CD14-positive monocyte (primary cell): Measurements from ENCODE around the gene PDE6C. TPM values are rescaled to one million over a fixed set of nuclear protein-coding genes. Genes with fewer than 3 reads are reported as not detected.

ENCODE experiments used
- DNase-seq, 3 donors: peaks; one replicate each; pipeline ENCODE4 v3.0.0-alpha.2; 2011 to 2022
- H2AFZ ChIP-seq: 2 replicates; pipeline ENCODE4 v1.6.0; 2012; ENCODE audit warnings: mild to moderate bottlenecking, low read depth, low read length, inconsistent platforms; ENCODE audit not compliant: insufficient read depth, poor library complexity, severe bottlenecking
- H3K27ac ChIP-seq, 2 donors: 1 replicate in 1 of 2; 2 replicates in 1 of 2; pipeline ENCODE4 v1.5.1; 2012 to 2013; ENCODE audit warnings: low read length in 2 of 2, control low read depth in 1 of 2, inconsistent platforms in 1 of 2, low read depth in 1 of 2, mild to moderate bottlenecking in 1 of 2
- H3K27me3 ChIP-seq, 2 donors: one replicate each; pipeline versions ENCODE4 v1.6.0 to v1.6.1; 2011 to 2013; ENCODE audit warnings: low read length in 2 of 2; ENCODE audit not compliant: control insufficient read depth in 2 of 2, insufficient read depth in 2 of 2
- H3K36me3 ChIP-seq, 2 donors: replicated peaks in 1 of 2; 1 replicate in 1 of 2; 2 replicates in 1 of 2; pipeline versions ENCODE4 v1.5.1 to v1.6.1; 2012 to 2013; ENCODE audit warnings: low read length in 2 of 2, control low read depth in 1 of 2, inconsistent platforms in 1 of 2, mild to moderate bottlenecking in 1 of 2; ENCODE audit not compliant: insufficient read depth in 2 of 2, control insufficient read depth in 1 of 2
- H3K4me1 ChIP-seq, 2 donors: 1 replicate in 1 of 2; 2 replicates in 1 of 2; pipeline versions ENCODE4 v1.5.1 to v1.6.1; 2012 to 2013; ENCODE audit warnings: low read length in 2 of 2, control low read depth in 1 of 2, inconsistent platforms in 1 of 2, mild to moderate bottlenecking in 1 of 2, moderate library complexity in 1 of 2; ENCODE audit not compliant: insufficient read depth in 2 of 2, control insufficient read depth in 1 of 2
- H3K4me2 ChIP-seq: replicated peaks from 2 replicates; pipeline ENCODE3; 2012; ENCODE audit warnings: low read length, moderate library complexity, mild to moderate bottlenecking; ENCODE audit not compliant: poor library complexity, severe bottlenecking; ENCODE audit errors: extremely low read depth
- H3K4me3 ChIP-seq, 3 experiments: fragments of 200-600 bp in 1 of 3; sonication (generic) in 1 of 3; replicated peaks in 1 of 3; 1 replicate in 2 of 3; 2 replicates in 1 of 3; pipeline ENCODE4 v1.5.1; 2011 to 2013; ENCODE audit warnings: low read length in 3 of 3, mild to moderate bottlenecking in 3 of 3, control low read depth in 2 of 3, low read depth in 2 of 3, inconsistent platforms in 1 of 3, moderate library complexity in 1 of 3
- H3K79me2 ChIP-seq: 2 replicates; pipeline ENCODE4 v1.6.0; 2012; ENCODE audit warnings: mild to moderate bottlenecking, control low read depth, inconsistent platforms, low read length, moderate library complexity; ENCODE audit not compliant: insufficient read depth
- H3K9ac ChIP-seq: 2 replicates; pipeline ENCODE4 v1.6.0; 2017; ENCODE audit warnings: low read length, mild to moderate bottlenecking; ENCODE audit not compliant: insufficient read depth, poor library complexity, severe bottlenecking
- H3K9me3 ChIP-seq, 2 donors: replicated peaks in 1 of 2; 1 replicate in 1 of 2; 2 replicates in 1 of 2; pipeline versions ENCODE4 v1.5.1 to v1.6.1; 2012 to 2013; ENCODE audit warnings: low read length in 2 of 2, control low read depth in 1 of 2; ENCODE audit not compliant: control insufficient read depth in 1 of 2, insufficient read depth in 1 of 2
- H4K20me1 ChIP-seq: 2 replicates; pipeline ENCODE4 v1.6.0; 2012; ENCODE audit warnings: mild to moderate bottlenecking, low read length, control low read depth, moderate library complexity; ENCODE audit not compliant: insufficient read depth
- H3K27ac Mint-ChIP-seq, 7 donors: one replicate each; pipeline ENCODE4 v1.8.0; 2020; ENCODE audit warnings: mild to moderate bottlenecking in 7 of 7, mixed read lengths in 7 of 7, moderate library complexity in 6 of 7, inconsistent platforms in 2 of 7
- H3K27me3 Mint-ChIP-seq, 3 donors: one replicate each; pipeline ENCODE4 v1.8.0; 2021 to 2022; ENCODE audit warnings: low read depth in 3 of 3, mild to moderate bottlenecking in 3 of 3, mixed read lengths in 3 of 3, moderate library complexity in 3 of 3, inconsistent platforms in 1 of 3
- H3K36me3 Mint-ChIP-seq, 2 donors: one replicate each; pipeline ENCODE4 v1.8.0; 2020; ENCODE audit warnings: mixed read lengths in 2 of 2, inconsistent platforms in 1 of 2, mild to moderate bottlenecking in 1 of 2
- H3K4me1 Mint-ChIP-seq: one replicate; pipeline ENCODE4 v1.8.0; 2020; ENCODE audit warnings: mild to moderate bottlenecking, mixed read lengths
- H3K4me3 Mint-ChIP-seq, 2 donors: one replicate each; pipeline ENCODE4 v1.8.0; 2020; ENCODE audit warnings: mild to moderate bottlenecking in 2 of 2, mixed read lengths in 2 of 2, moderate library complexity in 1 of 2
- H3K9me3 Mint-ChIP-seq, 7 donors: one replicate each; pipeline ENCODE4 v1.8.0; 2020 to 2022; ENCODE audit warnings: mixed read lengths in 7 of 7, mild to moderate bottlenecking in 6 of 7, moderate library complexity in 6 of 7, inconsistent platforms in 2 of 7
- WGBS: methylation state at CpG from one replicate; pipeline ENCODE4 v1.1.5; 2013; ENCODE audit warnings: missing lambda C conversion rate; ENCODE audit not compliant: insufficient coverage; 5-methylcytosine and 5-hydroxymethylcytosine counted together
- intact Hi-C, 2 donors: fragments of 100-400 bp; cut with micrococcal nuclease; formaldehyde crosslinking; loops; one replicate each; pipeline versions ENCODE4 v1.15.0 to v1.15.1; 2023
- polyA plus RNA-seq, 3 donors: library from polyadenylated mRNA; depleted of rRNA in 1 of 3; unstranded in 2 of 3; stranded (reverse) in 1 of 3; fragments of 300-500 nt in 2 of 3; fragments of >200 nt in 1 of 3; fragmentation: Illumina TruSeq in 2 of 3; gene quantifications; 1 replicate in 2 of 3; 2 replicates in 1 of 3; pipeline ENCODE4 v1.2.3, GENCODE V29; 2012 to 2021
- TF ChIP-seq, protein P1 (sequence below): fragments of 200-600 bp; IDR thresholded peaks from one replicate; pipeline ENCODE4 v1.8.0; 2022; ENCODE audit warnings: antibody characterized with exemption, mild to moderate bottlenecking

The PDE6C gene
- polyA plus RNA-seq, 3 donors: not detected

DNA sequence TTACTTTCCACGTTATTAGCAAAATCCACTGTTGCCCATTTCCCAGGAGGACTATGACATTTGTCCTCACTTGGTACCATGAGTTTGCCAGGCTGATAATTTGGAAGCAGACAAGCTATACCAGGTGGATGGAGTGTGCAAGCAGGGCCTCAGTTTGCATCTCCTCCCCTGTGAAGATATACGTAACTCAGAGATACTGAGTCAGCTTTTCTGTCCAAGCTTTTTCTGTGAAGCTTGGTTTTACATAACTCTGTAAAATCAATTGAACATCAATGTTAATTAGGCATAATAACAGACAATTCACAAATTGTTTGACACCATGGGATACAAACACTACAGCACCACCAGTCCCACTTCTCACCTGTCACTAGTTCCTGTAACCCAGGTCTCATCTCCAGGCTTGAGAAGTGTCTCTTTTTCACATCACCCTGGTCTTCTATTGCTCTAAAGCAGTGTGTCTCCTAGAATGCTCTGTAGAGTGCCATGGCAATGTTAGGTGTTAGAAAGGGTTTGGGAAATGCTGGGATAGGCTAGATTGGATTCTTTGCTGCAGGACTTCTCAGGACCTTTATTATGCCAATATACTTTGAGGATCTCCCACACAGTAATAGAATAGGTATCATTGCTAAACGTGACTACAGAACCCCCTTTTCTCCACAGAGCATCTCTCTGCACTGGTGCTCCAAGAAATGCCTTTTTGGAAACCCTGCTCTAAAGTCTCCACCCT is 32.2 kb upstream of the PDE6C start:
- Histone ChIP-seq H3K27me3 (no peaks in the 10 kb centered on the region), H3K4me2 (no peak overlapping the region), H3K9me3 (peaks cover 0 to 4% of the 10 kb centered on the region in 2 donors), H3K9ac (no peak overlapping the region), H3K4me1 (no peaks in the 10 kb centered on the region), H2AFZ (no peak overlapping the region), H3K36me3 (no peaks in the 10 kb centered on the region), H3K79me2 (no peaks in the 10 kb centered on the region), H4K20me1 (no peaks in the 10 kb centered on the region), H3K27ac (no peak overlapping the region), H3K4me3 (no peak overlapping the region)
- Mint-ChIP-seq H3K4me3 (no peak overlapping the region), H3K36me3 (peaks cover 10 to 29% of the 10 kb centered on the region in 2 donors), H3K4me1 (no peaks in the 10 kb centered on the region), H3K9me3 (peaks cover 2 to 12% (median 5%) of the 10 kb centered on the region in 7 donors), H3K27me3 (peaks cover 0 to 4% (median 3%) of the 10 kb centered on the region in 3 donors), H3K27ac (no peak overlapping the region)
- DNase-seq: no peak
- TF ChIP-seq, protein P1, sequence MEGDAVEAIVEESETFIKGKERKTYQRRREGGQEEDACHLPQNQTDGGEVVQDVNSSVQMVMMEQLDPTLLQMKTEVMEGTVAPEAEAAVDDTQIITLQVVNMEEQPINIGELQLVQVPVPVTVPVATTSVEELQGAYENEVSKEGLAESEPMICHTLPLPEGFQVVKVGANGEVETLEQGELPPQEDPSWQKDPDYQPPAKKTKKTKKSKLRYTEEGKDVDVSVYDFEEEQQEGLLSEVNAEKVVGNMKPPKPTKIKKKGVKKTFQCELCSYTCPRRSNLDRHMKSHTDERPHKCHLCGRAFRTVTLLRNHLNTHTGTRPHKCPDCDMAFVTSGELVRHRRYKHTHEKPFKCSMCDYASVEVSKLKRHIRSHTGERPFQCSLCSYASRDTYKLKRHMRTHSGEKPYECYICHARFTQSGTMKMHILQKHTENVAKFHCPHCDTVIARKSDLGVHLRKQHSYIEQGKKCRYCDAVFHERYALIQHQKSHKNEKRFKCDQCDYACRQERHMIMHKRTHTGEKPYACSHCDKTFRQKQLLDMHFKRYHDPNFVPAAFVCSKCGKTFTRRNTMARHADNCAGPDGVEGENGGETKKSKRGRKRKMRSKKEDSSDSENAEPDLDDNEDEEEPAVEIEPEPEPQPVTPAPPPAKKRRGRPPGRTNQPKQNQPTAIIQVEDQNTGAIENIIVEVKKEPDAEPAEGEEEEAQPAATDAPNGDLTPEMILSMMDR: no peak
- intact Hi-C loops: no loop called here
- WGBS: 100% methylated on average over 1 of the region's 3 CpGs

DNA sequence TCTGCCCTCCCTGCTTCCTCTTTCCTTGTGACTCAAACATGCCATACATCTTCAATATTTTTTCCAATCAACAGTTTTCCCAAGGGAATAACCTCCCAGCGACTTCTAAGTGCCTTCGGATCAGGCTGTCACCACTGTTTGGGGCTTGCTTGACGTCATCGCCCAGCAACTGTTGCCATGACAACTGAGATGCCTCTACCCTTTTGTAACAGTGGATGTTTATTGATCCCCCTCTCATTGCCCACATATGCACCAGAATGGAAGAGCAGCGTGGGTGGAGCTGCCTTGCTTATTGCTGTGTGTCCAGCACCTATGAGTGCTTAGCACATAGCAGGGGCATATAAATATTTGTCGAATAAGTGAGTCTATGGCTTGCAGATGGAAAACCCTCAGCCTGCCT is 31.5 kb upstream of the PDE6C start:
- Histone ChIP-seq H2AFZ (no peak overlapping the region), H3K36me3 (no peaks in the 10 kb centered on the region), H3K4me3 (no peak overlapping the region), H4K20me1 (no peaks in the 10 kb centered on the region), H3K4me1 (no peaks in the 10 kb centered on the region), H3K9me3 (peaks cover 0 to 4% of the 10 kb centered on the region in 2 donors), H3K79me2 (no peaks in the 10 kb centered on the region), H3K9ac (no peak overlapping the region), H3K4me2 (no peak overlapping the region), H3K27ac (no peak overlapping the region), H3K27me3 (no peaks in the 10 kb centered on the region)
- Mint-ChIP-seq H3K27me3 (peaks cover 0 to 4% (median under 1%) of the 10 kb centered on the region in 3 donors), H3K4me1 (no peaks in the 10 kb centered on the region), H3K27ac (no peak overlapping the region), H3K9me3 (peaks cover 2 to 12% (median 6%) of the 10 kb centered on the region in 7 donors), H3K36me3 (peaks cover 10 to 31% of the 10 kb centered on the region in 2 donors), H3K4me3 (no peak overlapping the region)
- WGBS: 80% methylated on average over 3 of the region's 6 CpGs
- no peak for DNase-seq
- intact Hi-C loops: no loop called here
- TF ChIP-seq, protein P1: no peak
